ENCODE results near the gene TGFB1. TPM values are rescaled to one million over a fixed set of nuclear protein-coding genes. Genes with fewer than 3 reads are reported as not detected.

The TGFB1 gene
- total and polyA plus RNA-seq, 9 of the 15 experiments (the other 6 are each of a cell fraction or from before 2014, with no cell fraction given), result 0.24 to 159 (median 17.2) TPM

DNA sequence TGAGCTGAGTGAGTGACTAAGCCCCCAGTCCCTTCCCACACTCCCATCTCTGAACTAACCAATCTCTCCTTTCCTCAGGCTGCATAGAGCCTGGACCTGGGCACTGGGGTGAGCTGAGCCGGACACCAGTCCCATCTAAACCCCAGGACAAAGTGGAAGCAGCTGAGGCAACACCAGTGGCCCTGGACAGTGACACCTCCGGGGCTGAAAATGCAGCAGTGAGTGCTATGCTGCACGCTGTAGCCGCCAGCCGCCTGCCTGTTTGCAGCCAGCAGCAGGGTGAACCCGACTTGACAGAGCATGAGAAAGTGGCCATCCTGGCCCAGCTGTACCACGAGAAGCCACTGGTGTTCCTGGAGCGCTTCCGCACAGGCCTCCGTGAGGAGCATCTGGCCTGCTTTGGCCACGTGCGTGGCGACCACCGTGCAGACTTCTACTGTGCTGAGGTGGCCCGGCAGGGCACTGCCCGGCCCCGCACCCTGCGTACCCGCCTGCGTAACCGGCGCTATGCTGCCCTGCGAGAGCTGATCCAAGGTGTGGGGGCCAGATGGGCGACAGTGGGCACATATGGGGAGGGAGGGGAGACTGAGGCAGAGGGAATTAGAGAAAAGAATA lies 37.3 kb downstream of the TGFB1 start:
- DNase-seq (ENCODE audit: extremely low read depth in 1 of 4, low spot score in 3 of 4), result no peak
- FAIRE-seq, result no peak
- in situ Hi-C loops (cut with MboI), result loop anchor here (25.0 kb wide), 1 partner anchor 246 kb away; no protein-coding TSS in a partner anchor
- Histone ChIP-seq H3K27ac (ENCODE audit: extremely low read depth, low read depth, low read length) (no peak overlapping the region), H3K79me2 (ENCODE audit: control insufficient read depth, insufficient read depth, low read length) (peaks cover 18% of the 10 kb centered on the region), H3K9me1 (ENCODE audit: control insufficient read depth, insufficient read depth, low read length) (no peaks in the 10 kb centered on the region), H3K27me3 (ENCODE audit: control insufficient read depth in 2 of 2, insufficient read depth in 2 of 2, low read length in 2 of 2) (no peaks in the 10 kb centered on the region), H3K4me2 (ENCODE audit: insufficient read depth, low read length) (no peak overlapping the region), H4K20me1 (replicated peaks; ENCODE audit: control insufficient read depth, insufficient read depth, low read length) (peaks cover 6% of the 10 kb centered on the region; the same call in 1 of the 2 replicates), H3K4me1 (replicated peaks in 1 of 2; ENCODE audit: control insufficient read depth in 2 of 2, insufficient read depth in 2 of 2, low read length in 2 of 2) (peaks cover 1 to 10% of the 10 kb centered on the region in 2 experiments; a peak in 4 of 5 replicates), H2AFZ (ENCODE audit: low read depth, low read length) (no peak overlapping the region), H3K36me3 (ENCODE audit: control insufficient read depth, insufficient read depth, low read length) (peaks cover 78% of the 10 kb centered on the region), H3K4me3 (no peak overlapping the region), H3K9me3 (replicated peaks; ENCODE audit: control insufficient read depth, insufficient read depth, low read depth, low read length) (no peaks in the 10 kb centered on the region; the same call in 1 of the 2 replicates), H3K9ac (ENCODE audit: insufficient read depth in 1 of 2, low read depth in 2 of 2, low read length in 2 of 2) (peak overlapping the region in 1 of 2 experiments; percentile 19; a peak in 2 of 4 replicates)
- POLR2A ChIA-PET, result interaction anchor here (0.6 to 1.0 kb wide), 2 partner anchors 8 to 12 kb away, joined by 3 to 7 read pairs; no protein-coding TSS in a partner anchor
- ATAC-seq, result no peak
- intact Hi-C loops (cut with micrococcal nuclease), result no loop called here
- CTCF ChIA-PET (ENCODE audit: low intra/inter-chr PET ratio), result no interaction called here
- BruUV-seq (replicated peaks), result no TSS peak
- WGBS (ENCODE audit: insufficient coverage, low coverage, missing lambda C conversion rate), result 97% methylated on average over 23 of the region's 24 CpGs
- no peak for TF ChIP-seq FOXJ2 (tag; IDR thresholded peaks at IDR 0.05)
- TF ChIP-seq PTRF (tag; IDR thresholded peaks at IDR 0.05), result no peak
- no peak for TF ChIP-seq PHTF2 (CRISPR knock-in tag; IDR thresholded peaks at IDR 0.05)
- no peak for TF ChIP-seq ZNF395 (CRISPR knock-in tag; IDR thresholded peaks at IDR 0.05)
- TF ChIP-seq ZNF217 (CRISPR knock-in tag; IDR thresholded peaks at IDR 0.05), result no peak
- no peak for TF ChIP-seq STAT6 (CRISPR knock-in tag; IDR thresholded peaks at IDR 0.05)
- peak; percentile 57; the same call in 1 of the 2 replicates for TF ChIP-seq RBFOX2 (IDR thresholded peaks at IDR 0.05; ENCODE audit: low read depth, low read length)
- no peak for TF ChIP-seq FOXA1 (IDR thresholded peaks at IDR 0.05; ENCODE audit: borderline replicate concordance)
- TF ChIP-seq SP1 (CRISPR knock-in tag; IDR thresholded peaks at IDR 0.05), result no peak
- TF ChIP-seq, protein P1, sequence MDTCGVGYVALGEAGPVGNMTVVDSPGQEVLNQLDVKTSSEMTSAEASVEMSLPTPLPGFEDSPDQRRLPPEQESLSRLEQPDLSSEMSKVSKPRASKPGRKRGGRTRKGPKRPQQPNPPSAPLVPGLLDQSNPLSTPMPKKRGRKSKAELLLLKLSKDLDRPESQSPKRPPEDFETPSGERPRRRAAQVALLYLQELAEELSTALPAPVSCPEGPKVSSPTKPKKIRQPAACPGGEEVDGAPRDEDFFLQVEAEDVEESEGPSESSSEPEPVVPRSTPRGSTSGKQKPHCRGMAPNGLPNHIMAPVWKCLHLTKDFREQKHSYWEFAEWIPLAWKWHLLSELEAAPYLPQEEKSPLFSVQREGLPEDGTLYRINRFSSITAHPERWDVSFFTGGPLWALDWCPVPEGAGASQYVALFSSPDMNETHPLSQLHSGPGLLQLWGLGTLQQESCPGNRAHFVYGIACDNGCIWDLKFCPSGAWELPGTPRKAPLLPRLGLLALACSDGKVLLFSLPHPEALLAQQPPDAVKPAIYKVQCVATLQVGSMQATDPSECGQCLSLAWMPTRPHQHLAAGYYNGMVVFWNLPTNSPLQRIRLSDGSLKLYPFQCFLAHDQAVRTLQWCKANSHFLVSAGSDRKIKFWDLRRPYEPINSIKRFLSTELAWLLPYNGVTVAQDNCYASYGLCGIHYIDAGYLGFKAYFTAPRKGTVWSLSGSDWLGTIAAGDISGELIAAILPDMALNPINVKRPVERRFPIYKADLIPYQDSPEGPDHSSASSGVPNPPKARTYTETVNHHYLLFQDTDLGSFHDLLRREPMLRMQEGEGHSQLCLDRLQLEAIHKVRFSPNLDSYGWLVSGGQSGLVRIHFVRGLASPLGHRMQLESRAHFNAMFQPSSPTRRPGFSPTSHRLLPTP (IDR thresholded peaks at IDR 0.05; ENCODE audit: borderline replicate concordance, extremely low read depth, insufficient read length), result no peak
- no peak for TF ChIP-seq ZNF197 (CRISPR knock-in tag; IDR thresholded peaks at IDR 0.05; ENCODE audit: low read depth)
